Mammary epithelial cell (primary cell): ENCODE results near the gene KRTAP9-6.
"Not testable (repeated sequence)": the region's sequence is repeated elsewhere in the genome, so short reads cannot be mapped to it uniquely, and the experiment has no call there.

Experiments
- EZH2 ChIP-seq: IDR thresholded peaks from 2 replicates; pipeline ENCODE4 v1.6.1; 2012; ENCODE audit warnings: low read length, inconsistent platforms, borderline replicate concordance
- TF ChIP-seq, protein P1 (sequence below), 2 donors: IDR thresholded peaks in 1 of 2; conservative IDR thresholded peaks in 1 of 2; 2 replicates each; pipeline ENCODE4 v1.5.1; 2011 to 2012; ENCODE audit warnings: inconsistent platforms in 2 of 2, low read length in 2 of 2, mild to moderate bottlenecking in 2 of 2, control low read depth in 1 of 2, low read depth in 1 of 2; ENCODE audit not compliant: insufficient read depth in 1 of 2; ENCODE audit errors: extremely low read depth in 1 of 2

DNA sequence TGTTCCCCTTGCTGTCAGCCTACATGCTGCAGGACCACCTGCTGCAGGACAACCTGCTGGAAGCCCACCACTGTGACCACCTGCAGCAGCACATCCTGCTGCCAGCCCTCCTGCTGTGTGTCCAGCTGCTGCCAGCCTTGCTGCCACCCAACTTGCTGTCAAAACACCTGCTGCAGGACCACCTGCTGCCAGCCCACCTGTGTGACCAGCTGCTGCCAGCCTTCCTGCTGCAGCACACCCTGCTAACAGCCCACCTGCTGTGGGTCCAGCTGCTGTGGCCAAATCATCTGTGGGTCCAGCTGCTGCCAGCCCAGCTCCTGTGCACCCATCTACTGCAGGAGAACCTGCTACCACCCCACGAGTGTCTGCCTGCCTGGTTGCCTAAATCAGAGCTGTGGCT lies 6.1 kb downstream of the KRTAP9-6 start:
- TF ChIP-seq, protein P1, sequence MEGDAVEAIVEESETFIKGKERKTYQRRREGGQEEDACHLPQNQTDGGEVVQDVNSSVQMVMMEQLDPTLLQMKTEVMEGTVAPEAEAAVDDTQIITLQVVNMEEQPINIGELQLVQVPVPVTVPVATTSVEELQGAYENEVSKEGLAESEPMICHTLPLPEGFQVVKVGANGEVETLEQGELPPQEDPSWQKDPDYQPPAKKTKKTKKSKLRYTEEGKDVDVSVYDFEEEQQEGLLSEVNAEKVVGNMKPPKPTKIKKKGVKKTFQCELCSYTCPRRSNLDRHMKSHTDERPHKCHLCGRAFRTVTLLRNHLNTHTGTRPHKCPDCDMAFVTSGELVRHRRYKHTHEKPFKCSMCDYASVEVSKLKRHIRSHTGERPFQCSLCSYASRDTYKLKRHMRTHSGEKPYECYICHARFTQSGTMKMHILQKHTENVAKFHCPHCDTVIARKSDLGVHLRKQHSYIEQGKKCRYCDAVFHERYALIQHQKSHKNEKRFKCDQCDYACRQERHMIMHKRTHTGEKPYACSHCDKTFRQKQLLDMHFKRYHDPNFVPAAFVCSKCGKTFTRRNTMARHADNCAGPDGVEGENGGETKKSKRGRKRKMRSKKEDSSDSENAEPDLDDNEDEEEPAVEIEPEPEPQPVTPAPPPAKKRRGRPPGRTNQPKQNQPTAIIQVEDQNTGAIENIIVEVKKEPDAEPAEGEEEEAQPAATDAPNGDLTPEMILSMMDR (conservative IDR thresholded peaks at IDR 0.05 in 1 of 2, IDR thresholded peaks at IDR 0.05 in 1 of 2; ENCODE audit: extremely low read depth in 1 of 2, insufficient read depth in 1 of 2, low read depth in 1 of 2, low read length in 2 of 2), result not testable (repeated sequence)
- not testable (repeated sequence) for TF ChIP-seq EZH2
